SK-N-SH treated with all-trans-retinoic acid at 6 μM for 48 hours (cell line): ENCODE data around the gene NYAP2.

ENCODE experiments used
- CREB5 ChIP-seq: fragments of 250-450 bp; sonication (Bioruptor Pico); IDR thresholded peaks from 2 replicates; pipeline ENCODE4 v1.5.1; 2020; ENCODE audit warnings: low read depth, mild to moderate bottlenecking, moderate library complexity
- CSDC2 ChIP-seq: fragments of 250-450 bp; sonication (Bioruptor Pico); IDR thresholded peaks from 2 replicates; pipeline ENCODE4 v1.5.0; 2020; ENCODE audit warnings: mild to moderate bottlenecking, moderate library complexity
- ESRRG ChIP-seq: fragments of 250-450 bp; sonication (Bioruptor Pico); IDR thresholded peaks from 2 replicates; pipeline ENCODE4 v1.6.1; 2021; ENCODE audit warnings: mild to moderate bottlenecking
- POU6F1 ChIP-seq: fragments of 250-450 bp; sonication (Bioruptor Pico); IDR thresholded peaks from 2 replicates; pipeline ENCODE4 v1.8.0; 2021; ENCODE audit warnings: low read depth, mild to moderate bottlenecking, moderate library complexity, borderline replicate concordance
- PPARA ChIP-seq: fragments of 250-450 bp; sonication (Bioruptor Pico); IDR thresholded peaks from 2 replicates; pipeline ENCODE4 v1.5.0; 2020; ENCODE audit warnings: mild to moderate bottlenecking, borderline replicate concordance
- RARB ChIP-seq: fragments of 250-450 bp; sonication (Bioruptor Pico); IDR thresholded peaks from 2 replicates; pipeline ENCODE4 v1.8.0; 2021; ENCODE audit warnings: mild to moderate bottlenecking, moderate library complexity
- TCF4 ChIP-seq: fragments of 250-450 bp; sonication (Bioruptor Pico); IDR thresholded peaks from 2 replicates; pipeline ENCODE4 v1.8.0; 2021; ENCODE audit warnings: mild to moderate bottlenecking, moderate library complexity, borderline replicate concordance
- ZC3H10 ChIP-seq: fragments of 250-450 bp; sonication (Bioruptor Pico); IDR thresholded peaks from 2 replicates; pipeline ENCODE4 v1.5.1; 2021; ENCODE audit warnings: mild to moderate bottlenecking, moderate library complexity
- ZFP30 ChIP-seq: fragments of 450-650 bp; formaldehyde crosslinking; IDR thresholded peaks from 2 replicates; pipeline ENCODE4 v1.5.0; 2022; ENCODE audit warnings: mild to moderate bottlenecking, moderate library complexity
- TF ChIP-seq, protein P1 (sequence below): fragments of 250-450 bp; sonication (Bioruptor Pico); IDR thresholded peaks from 2 replicates; pipeline ENCODE4 v1.8.0; 2020; ENCODE audit warnings: mild to moderate bottlenecking, moderate library complexity, borderline replicate concordance

DNA sequence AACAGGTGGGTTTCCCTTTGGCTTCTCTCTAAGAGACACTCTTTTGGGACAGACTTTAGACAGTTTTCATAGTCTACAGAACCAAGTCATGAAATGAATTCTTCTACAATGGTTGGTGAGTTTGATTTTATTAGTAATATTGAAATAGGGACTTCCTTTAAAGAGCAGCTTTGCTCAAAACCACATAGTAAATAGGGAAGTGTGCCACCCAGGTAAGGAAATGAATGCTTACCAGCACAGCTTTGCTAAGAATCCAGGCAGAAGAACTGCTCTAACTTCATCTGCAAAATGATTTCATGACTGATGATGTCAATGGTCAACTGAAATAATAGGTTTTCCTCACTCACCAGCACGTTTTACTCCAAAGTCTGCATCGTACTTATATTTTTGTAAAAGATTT lies 89.2 kb downstream of the NYAP2 start:
- TF ChIP-seq ESRRG (CRISPR knock-in tag) = no peak
- TF ChIP-seq, protein P1, sequence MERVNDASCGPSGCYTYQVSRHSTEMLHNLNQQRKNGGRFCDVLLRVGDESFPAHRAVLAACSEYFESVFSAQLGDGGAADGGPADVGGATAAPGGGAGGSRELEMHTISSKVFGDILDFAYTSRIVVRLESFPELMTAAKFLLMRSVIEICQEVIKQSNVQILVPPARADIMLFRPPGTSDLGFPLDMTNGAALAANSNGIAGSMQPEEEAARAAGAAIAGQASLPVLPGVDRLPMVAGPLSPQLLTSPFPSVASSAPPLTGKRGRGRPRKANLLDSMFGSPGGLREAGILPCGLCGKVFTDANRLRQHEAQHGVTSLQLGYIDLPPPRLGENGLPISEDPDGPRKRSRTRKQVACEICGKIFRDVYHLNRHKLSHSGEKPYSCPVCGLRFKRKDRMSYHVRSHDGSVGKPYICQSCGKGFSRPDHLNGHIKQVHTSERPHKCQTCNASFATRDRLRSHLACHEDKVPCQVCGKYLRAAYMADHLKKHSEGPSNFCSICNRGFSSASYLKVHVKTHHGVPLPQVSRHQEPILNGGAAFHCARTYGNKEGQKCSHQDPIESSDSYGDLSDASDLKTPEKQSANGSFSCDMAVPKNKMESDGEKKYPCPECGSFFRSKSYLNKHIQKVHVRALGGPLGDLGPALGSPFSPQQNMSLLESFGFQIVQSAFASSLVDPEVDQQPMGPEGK (CRISPR knock-in tag) = no peak
- TF ChIP-seq ZFP30 = no peak
- TF ChIP-seq CSDC2 (CRISPR knock-in tag) = no peak
- TF ChIP-seq POU6F1 (CRISPR knock-in tag) = no peak
- no peak for TF ChIP-seq PPARA (CRISPR knock-in tag)
- no peak for TF ChIP-seq CREB5 (CRISPR knock-in tag)
- TF ChIP-seq ZC3H10 = no peak
- TF ChIP-seq RARB (CRISPR knock-in tag) = no peak
- TF ChIP-seq TCF4 = no peak
